IPS-18a (cell line): Measurements from ENCODE around the gene STAT4.
A peak's percentile ranks its signal among the peaks of the same experiment; 100 is the strongest.

Experiments used
- H3K27ac ChIP-seq: one replicate; pipeline ENCODE4 v1.5.1; 2013; ENCODE audit warnings: low read length
- H3K27me3 ChIP-seq: one replicate; pipeline ENCODE4 v1.6.1; 2013; ENCODE audit warnings: mild to moderate bottlenecking, low read length; ENCODE audit not compliant: control insufficient read depth, insufficient read depth
- H3K36me3 ChIP-seq: one replicate; pipeline ENCODE4 v1.6.1; 2013; ENCODE audit warnings: low read depth, low read length; ENCODE audit not compliant: control insufficient read depth
- H3K4me1 ChIP-seq: one replicate; pipeline ENCODE4 v1.6.1; 2013; ENCODE audit warnings: low read depth, low read length; ENCODE audit not compliant: control insufficient read depth
- H3K4me3 ChIP-seq: one replicate; pipeline ENCODE4 v1.5.1; 2013; ENCODE audit warnings: low read length
- H3K9ac ChIP-seq: one replicate; pipeline ENCODE4 v1.6.1; 2013; ENCODE audit warnings: mild to moderate bottlenecking, low read length, moderate library complexity
- H3K9me3 ChIP-seq: one replicate; pipeline ENCODE4 v1.6.1; 2013; ENCODE audit warnings: low read depth, low read length; ENCODE audit not compliant: control insufficient read depth

STAT4 gene

DNA sequence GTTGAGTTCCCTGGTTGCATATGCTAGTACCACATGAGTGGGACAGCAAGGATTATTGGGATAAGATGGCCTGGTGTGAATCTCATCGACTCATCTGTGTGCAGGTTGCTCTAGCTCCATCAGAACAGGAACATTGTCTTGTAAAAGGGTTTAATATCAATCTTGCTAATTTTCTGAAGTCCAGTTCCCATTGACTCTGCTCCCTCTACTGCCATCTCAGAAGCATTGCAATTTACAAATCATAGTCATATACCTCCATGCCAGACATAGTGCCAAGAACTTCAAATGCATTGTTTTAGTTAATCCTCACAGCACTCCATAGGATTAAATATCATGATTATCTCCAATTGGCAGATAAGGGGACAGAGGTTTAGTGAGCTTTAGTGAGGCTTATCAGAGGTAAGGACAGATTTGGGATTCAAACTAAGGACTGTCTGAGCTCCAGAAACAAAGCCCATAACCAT lies 4.8 kb upstream of the STAT4 start:
- H3K27me3 ChIP-seq = peaks cover 8% of the 10 kb centered on the region
- H3K9me3 ChIP-seq = no peaks in the 10 kb centered on the region
- H3K27ac ChIP-seq = no peak overlapping the region
- no peaks in the 10 kb centered on the region for H3K36me3 ChIP-seq
- no peak overlapping the region for H3K4me3 ChIP-seq
- no peak overlapping the region for H3K9ac ChIP-seq
- H3K4me1 ChIP-seq = peaks cover 5% of the 10 kb centered on the region

- H3K4me1 ChIP-seq = peaks cover 5% of the 10 kb centered on the region
- H3K27ac ChIP-seq = no peak overlapping the region
- no peaks in the 10 kb centered on the region for H3K36me3 ChIP-seq
- no peak overlapping the region for H3K4me3 ChIP-seq
- H3K9ac ChIP-seq = no peak overlapping the region
- no peaks in the 10 kb centered on the region for H3K9me3 ChIP-seq
- peaks cover 27% of the 10 kb centered on the region for H3K27me3 ChIP-seq
Observed at GRCh38 chr2:191153716-191154115, 2.9 kb upstream of the STAT4 start.

DNA sequence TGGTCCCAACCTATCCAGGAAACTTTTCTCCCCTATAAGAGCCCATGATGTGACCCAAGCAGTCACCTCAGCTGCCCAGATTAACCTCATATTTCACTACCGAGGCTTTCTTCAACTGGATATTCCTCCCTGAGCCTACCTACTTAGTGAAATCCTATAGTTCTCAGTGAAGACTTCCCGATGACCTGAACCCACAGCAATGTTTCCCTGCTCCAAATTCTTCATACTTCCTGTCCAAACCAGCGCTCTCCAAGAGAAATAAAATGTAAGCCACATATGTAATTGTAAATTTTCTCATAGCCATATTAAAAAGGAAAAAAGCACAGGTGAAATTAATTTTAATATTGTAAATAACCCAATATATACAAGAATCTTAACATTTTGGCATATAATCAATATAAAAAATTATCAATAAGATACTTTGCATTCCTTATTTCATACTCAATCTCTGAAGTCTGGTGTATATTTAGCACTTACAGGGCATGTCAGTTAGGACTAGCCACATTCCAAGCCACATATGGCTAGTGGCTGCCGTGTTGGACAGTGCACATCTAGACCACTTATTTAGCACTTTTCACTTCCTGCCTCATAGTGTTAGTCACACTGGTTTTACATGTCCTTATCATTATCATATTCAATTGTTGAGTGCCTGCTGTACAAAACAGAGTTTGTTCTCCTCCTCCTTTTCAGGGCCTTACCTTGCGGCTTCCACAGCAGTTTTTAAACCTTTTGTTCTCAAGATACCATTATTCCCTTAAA lies 1.9 kb upstream of the STAT4 start:
- Histone ChIP-seq H3K4me1 (peaks cover 5% of the 10 kb centered on the region), H3K27ac (no peak overlapping the region), H3K9ac (no peak overlapping the region), H3K4me3 (no peak overlapping the region), H3K27me3 (peaks cover 31% of the 10 kb centered on the region), H3K9me3 (no peaks in the 10 kb centered on the region), H3K36me3 (no peaks in the 10 kb centered on the region)

GRCh38 chr2:191151331-191151730 lies 537 bp upstream of the STAT4 start:
- H3K9ac ChIP-seq = no peak overlapping the region
- H3K4me1 ChIP-seq = peaks cover 5% of the 10 kb centered on the region
- H3K27ac ChIP-seq = no peak overlapping the region
- peak overlapping the region; percentile 72 for H3K4me3 ChIP-seq
- peaks cover 31% of the 10 kb centered on the region for H3K27me3 ChIP-seq
- no peaks in the 10 kb centered on the region for H3K36me3 ChIP-seq
- H3K9me3 ChIP-seq = no peaks in the 10 kb centered on the region

DNA sequence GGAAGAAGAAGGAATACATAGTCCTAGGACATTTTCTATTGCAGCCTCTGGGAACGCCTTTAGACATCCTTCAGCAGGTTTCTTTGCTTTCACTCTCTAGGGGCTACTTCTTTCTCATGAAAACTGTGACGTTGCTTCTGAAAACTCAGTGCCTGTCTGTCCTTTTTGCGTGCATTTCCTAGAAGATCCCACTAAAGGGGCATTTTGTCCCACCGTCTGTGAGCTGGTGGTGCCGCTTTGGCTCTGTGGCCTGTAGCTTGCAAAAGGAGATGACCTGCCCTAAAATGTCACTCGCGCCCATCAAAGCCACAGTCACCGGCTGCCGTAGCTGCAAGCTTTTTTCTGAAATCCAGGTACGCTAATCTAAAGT lies 579 bp downstream of the STAT4 start:
- Histone ChIP-seq H3K4me3 (peak overlapping the region; percentile 72), H3K9ac (peak overlapping the region; percentile 9), H3K27me3 (peaks cover 31% of the 10 kb centered on the region), H3K9me3 (no peaks in the 10 kb centered on the region), H3K36me3 (no peaks in the 10 kb centered on the region), H3K27ac (no peak overlapping the region), H3K4me1 (peaks cover 5% of the 10 kb centered on the region)

DNA sequence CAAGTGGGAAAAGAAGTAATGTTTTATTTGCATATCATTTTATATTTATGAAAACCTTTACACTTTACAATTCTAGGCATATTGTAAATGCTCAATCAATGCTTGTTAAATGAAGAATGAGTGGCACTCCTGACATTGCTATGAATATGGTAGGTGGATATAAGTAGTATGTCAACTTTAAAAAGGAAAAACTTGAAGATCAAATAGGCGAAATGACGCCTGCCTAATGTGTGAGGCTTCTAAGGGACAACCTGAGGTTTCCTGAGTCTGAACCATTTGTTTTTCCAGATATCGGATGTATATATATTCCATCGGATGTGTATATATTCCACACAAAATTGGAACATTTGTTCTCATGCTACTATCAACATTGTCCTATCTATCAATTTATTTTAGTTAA lies 1.4 kb downstream of the STAT4 start:
- H3K9ac ChIP-seq = no peak overlapping the region
- no peak overlapping the region for H3K4me3 ChIP-seq
- no peaks in the 10 kb centered on the region for H3K36me3 ChIP-seq
- no peaks in the 10 kb centered on the region for H3K9me3 ChIP-seq
- H3K27ac ChIP-seq = no peak overlapping the region
- H3K27me3 ChIP-seq = peaks cover 31% of the 10 kb centered on the region
- peaks cover 5% of the 10 kb centered on the region for H3K4me1 ChIP-seq

DNA sequence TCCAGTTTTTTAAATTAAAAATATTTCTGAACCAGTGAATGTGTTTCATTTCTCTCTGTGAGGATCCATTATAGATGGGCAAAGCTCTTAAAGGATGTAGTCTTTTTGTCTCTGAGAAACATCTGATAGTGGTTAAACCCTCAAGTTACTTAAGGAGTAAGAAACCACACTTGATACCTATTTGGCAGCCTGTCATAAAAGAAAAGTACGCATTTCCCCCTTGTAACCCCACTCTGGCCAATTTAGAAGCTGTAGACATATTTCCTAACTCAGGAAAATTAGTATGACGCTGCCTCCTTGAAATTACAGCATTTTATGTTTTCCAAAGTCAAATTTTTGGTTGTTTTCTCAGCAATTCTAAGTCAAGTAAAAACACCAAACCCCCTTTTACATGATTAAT lies 2.0 kb downstream of the STAT4 start:
- no peaks in the 10 kb centered on the region for H3K36me3 ChIP-seq
- no peak overlapping the region for H3K4me3 ChIP-seq
- H3K27me3 ChIP-seq = peaks cover 31% of the 10 kb centered on the region
- H3K9ac ChIP-seq = no peak overlapping the region
- H3K27ac ChIP-seq = no peak overlapping the region
- no peaks in the 10 kb centered on the region for H3K9me3 ChIP-seq
- H3K4me1 ChIP-seq = peaks cover 5% of the 10 kb centered on the region

DNA sequence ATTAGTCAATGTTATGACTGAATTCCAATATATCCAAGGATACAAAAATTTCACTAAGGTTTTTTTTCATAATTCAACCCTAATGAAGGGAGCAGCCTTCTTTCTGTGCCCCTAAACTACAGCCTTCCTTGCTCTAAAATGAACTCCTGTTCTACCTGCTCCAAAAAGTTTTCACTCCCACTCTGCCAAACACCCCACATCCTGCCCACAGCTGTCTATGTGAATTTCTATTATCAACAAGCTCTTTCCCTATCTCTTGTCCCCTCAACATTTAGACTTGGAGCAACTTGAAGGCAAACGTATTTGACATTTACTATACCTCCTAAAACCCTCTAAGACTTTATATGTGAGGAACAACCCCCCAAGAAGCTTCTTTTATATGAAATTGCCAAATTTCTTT lies 2.5 kb downstream of the STAT4 start:
- H3K9me3 ChIP-seq = no peaks in the 10 kb centered on the region
- H3K4me1 ChIP-seq = peaks cover 5% of the 10 kb centered on the region
- no peak overlapping the region for H3K27ac ChIP-seq
- no peak overlapping the region for H3K9ac ChIP-seq
- no peak overlapping the region for H3K4me3 ChIP-seq
- peaks cover 31% of the 10 kb centered on the region for H3K27me3 ChIP-seq
- H3K36me3 ChIP-seq = no peaks in the 10 kb centered on the region

- H3K4me3 ChIP-seq = no peak overlapping the region
- no peak overlapping the region for H3K9ac ChIP-seq
- H3K36me3 ChIP-seq = no peaks in the 10 kb centered on the region
- H3K27ac ChIP-seq = no peak overlapping the region
- peaks cover 26% of the 10 kb centered on the region for H3K27me3 ChIP-seq
- H3K4me1 ChIP-seq = no peaks in the 10 kb centered on the region
- H3K9me3 ChIP-seq = no peaks in the 10 kb centered on the region
Observed at GRCh38 chr2:191145769-191146471, 4.9 kb downstream of the STAT4 start.

DNA sequence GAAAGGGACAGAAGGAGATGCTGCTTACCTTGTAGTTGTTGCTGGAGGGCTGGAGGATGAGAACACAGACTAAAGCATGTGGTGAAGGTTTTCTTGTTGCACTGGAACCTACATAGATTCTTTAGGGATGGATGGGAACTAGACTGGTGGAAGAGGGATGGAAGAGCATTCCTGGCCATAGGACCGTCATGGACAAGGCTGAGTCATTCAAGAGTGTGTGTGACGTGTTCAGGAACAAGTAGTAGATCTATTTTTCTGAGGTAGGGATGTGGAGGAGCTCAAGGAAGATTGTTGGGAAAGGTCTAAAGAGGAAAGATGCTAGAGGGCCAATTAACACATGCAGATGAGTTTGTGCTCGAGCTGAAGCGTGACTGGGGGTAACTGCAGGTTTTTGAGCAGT lies 6.6 kb downstream of the STAT4 start:
- H3K4me1 ChIP-seq = no peaks in the 10 kb centered on the region
- H3K27me3 ChIP-seq = peaks cover 9% of the 10 kb centered on the region
- H3K27ac ChIP-seq = no peak overlapping the region
- H3K36me3 ChIP-seq = no peaks in the 10 kb centered on the region
- no peak overlapping the region for H3K4me3 ChIP-seq
- no peaks in the 10 kb centered on the region for H3K9me3 ChIP-seq
- H3K9ac ChIP-seq = no peak overlapping the region

- Histone ChIP-seq H3K4me3 (no peak overlapping the region), H3K9me3 (no peaks in the 10 kb centered on the region), H3K9ac (no peak overlapping the region), H3K4me1 (no peaks in the 10 kb centered on the region), H3K27ac (no peak overlapping the region), H3K27me3 (peaks cover 5% of the 10 kb centered on the region), H3K36me3 (no peaks in the 10 kb centered on the region)
Observed at GRCh38 chr2:191143791-191144190, 7.0 kb downstream of the STAT4 start.

DNA sequence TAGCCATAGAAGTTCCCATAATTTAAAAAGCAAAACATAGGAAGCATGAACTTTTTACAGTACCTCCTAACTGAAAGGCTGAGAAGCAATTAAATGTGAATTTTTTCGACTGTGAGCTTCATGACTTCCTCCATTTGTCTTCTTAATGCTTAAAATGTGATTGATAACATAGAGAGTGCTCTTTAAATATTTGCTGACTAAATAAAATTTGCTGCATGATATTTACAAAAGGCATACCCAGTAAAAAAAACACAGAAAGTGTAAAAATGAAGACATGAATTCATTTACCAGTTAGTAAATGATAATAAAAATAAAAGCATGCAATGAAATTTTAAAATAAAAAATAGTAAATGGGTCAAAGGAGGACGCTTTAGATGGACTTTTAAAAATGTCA lies 21.9 kb downstream of the STAT4 start:
- no peak overlapping the region for H3K27ac ChIP-seq
- no peaks in the 10 kb centered on the region for H3K4me1 ChIP-seq
- H3K9me3 ChIP-seq = no peaks in the 10 kb centered on the region
- H3K9ac ChIP-seq = no peak overlapping the region
- H3K27me3 ChIP-seq = no peaks in the 10 kb centered on the region
- no peaks in the 10 kb centered on the region for H3K36me3 ChIP-seq
- H3K4me3 ChIP-seq = no peak overlapping the region
